H1 (cell line): ENCODE results near the gene TXNDC5. TPM values are rescaled to one million over a fixed set of nuclear protein-coding genes. Genes with fewer than 3 reads are reported as not detected.

Source experiments
- CTCF ChIA-PET: fragments of 300-600 bp; sonication (Branson Sonifier 250); formaldehyde crosslinking; loops from one replicate; lab custom pipeline; 2021; ENCODE audit not compliant: partially characterized antibody; lab: Charles Lee
- POLR2A ChIA-PET: fragments of 300-600 bp; sonication (Branson Sonifier 250); formaldehyde crosslinking; loops from one replicate; lab custom pipeline; 2021; ENCODE audit warnings: inconsistent platforms; ENCODE audit not compliant: partially characterized antibody; lab: Charles Lee
- DNase-seq, 2 experiments: peaks; one replicate each; pipeline versions ENCODE4 v3.0.0 to v3.0.0-alpha.2; 2010 to 2022; ENCODE audit warnings: low spot score in 2 of 2, low read depth in 1 of 2, mixed read lengths in 1 of 2
- FAIRE-seq: peaks from 2 replicates; lab custom pipeline; 2011; peaks lifted over from hg19 to GRCh38; lab: Jason Lieb, UNC
- H2AFZ ChIP-seq: 2 replicates; pipeline ENCODE4 v1.8.1; 2012; ENCODE audit warnings: low read length, inconsistent platforms
- H2AK5ac ChIP-seq: 2 replicates; pipeline ENCODE4 v1.6.1; 2013; ENCODE audit warnings: low read depth, low read length
- H2BK120ac ChIP-seq: replicated peaks from 2 replicates; pipeline ENCODE3; 2013; ENCODE audit warnings: low read depth, low read length, inconsistent platforms
- H2BK12ac ChIP-seq: 2 replicates; pipeline ENCODE4 v1.6.1; 2013; ENCODE audit warnings: low read depth, low read length
- H2BK15ac ChIP-seq: 2 replicates; pipeline ENCODE4 v1.6.1; 2013; ENCODE audit warnings: low read length
- H2BK20ac ChIP-seq: 2 replicates; pipeline ENCODE4 v1.6.1; 2013; ENCODE audit warnings: low read length
- H2BK5ac ChIP-seq: 2 replicates; pipeline ENCODE4 v1.6.1; 2013; ENCODE audit warnings: low read depth, low read length
- H3K14ac ChIP-seq: 2 replicates; pipeline ENCODE4 v1.6.1; 2013; ENCODE audit warnings: inconsistent platforms; ENCODE audit not compliant: insufficient read length
- H3K18ac ChIP-seq: 2 replicates; pipeline ENCODE4 v1.6.1; 2013; ENCODE audit warnings: low read length; ENCODE audit errors: extremely low read depth
- H3K23ac ChIP-seq: 2 replicates; pipeline ENCODE4 v1.6.1; 2013; ENCODE audit warnings: inconsistent platforms; ENCODE audit not compliant: insufficient read length
- H3K23me2 ChIP-seq: 2 replicates; pipeline ENCODE4 v1.6.1; 2013; ENCODE audit warnings: low read depth, low read length
- H3K27ac ChIP-seq: 2 replicates; pipeline ENCODE4 v1.6.1; 2011; ENCODE audit warnings: low read depth, low read length, inconsistent platforms
- H3K27me3 ChIP-seq, 4 experiments: replicated peaks in 1 of 4; 1 replicate in 1 of 4; 2 replicates in 3 of 4; pipeline versions ENCODE4 v1.6.1 to v1.8.1; 2011 to 2013; ENCODE audit warnings: low read length in 3 of 4, mild to moderate bottlenecking in 3 of 4, inconsistent platforms in 2 of 4, mixed read lengths in 2 of 4, moderate library complexity in 1 of 4; ENCODE audit not compliant: control insufficient read depth in 3 of 4, insufficient read depth in 3 of 4; ENCODE audit errors: extremely low read depth in 1 of 4
- H3K36me3 ChIP-seq, 4 experiments: 2 replicates each; pipeline versions ENCODE4 v1.6.1 to v1.8.1; 2011 to 2013; ENCODE audit warnings: mild to moderate bottlenecking in 4 of 4, low read length in 3 of 4, moderate library complexity in 2 of 4, control low read depth in 1 of 4, inconsistent platforms in 1 of 4; ENCODE audit not compliant: insufficient read depth in 4 of 4, control insufficient read depth in 2 of 4
- H3K4ac ChIP-seq: replicated peaks from 2 replicates; pipeline ENCODE3; 2013; ENCODE audit warnings: low read length, low read depth, mixed read lengths, inconsistent platforms; ENCODE audit not compliant: insufficient read length
- H3K4me1 ChIP-seq, 4 experiments: replicated peaks in 1 of 4; 1 replicate in 1 of 4; 2 replicates in 3 of 4; pipeline versions ENCODE4 v1.6.1 to v1.8.1; 2011 to 2013; ENCODE audit warnings: low read length in 3 of 4, inconsistent platforms in 2 of 4, mixed read lengths in 1 of 4; ENCODE audit not compliant: insufficient read depth in 4 of 4, control insufficient read depth in 3 of 4
- H3K4me2 ChIP-seq, 2 experiments: 2 replicates each; pipeline versions ENCODE4 v1.6.1 to v1.8.1; 2011 to 2013; ENCODE audit warnings: low read depth in 2 of 2, low read length in 2 of 2, control low read depth in 1 of 2, inconsistent platforms in 1 of 2, mild to moderate bottlenecking in 1 of 2; ENCODE audit not compliant: insufficient read depth in 1 of 2
- H3K4me3 ChIP-seq, 4 experiments: fragments of 200-600, 300-600 bp in 1 of 4; sonication (generic), shearing (Covaris generic), sonication (Bioruptor Twin) in 1 of 4; 2 replicates each; pipeline versions ENCODE4 v1.5.1 to v1.8.1; 2011 to 2016; ENCODE audit warnings: low read length in 4 of 4, low read depth in 3 of 4, control low read depth in 2 of 4, inconsistent platforms in 2 of 4, mild to moderate bottlenecking in 2 of 4, mixed read lengths in 1 of 4, moderate library complexity in 1 of 4; ENCODE audit not compliant: insufficient read depth in 2 of 4; ENCODE audit errors: extremely low read depth in 1 of 4
- H3K56ac ChIP-seq: replicated peaks from 2 replicates; pipeline ENCODE3; 2013; ENCODE audit warnings: low read depth, mild to moderate bottlenecking, mixed read lengths, low read length, inconsistent platforms; ENCODE audit not compliant: insufficient read length
- H3K79me1 ChIP-seq: 2 replicates; pipeline ENCODE4 v1.6.1; 2013; ENCODE audit warnings: low read depth, low read length, control low read depth
- H3K79me2 ChIP-seq, 2 experiments: 2 replicates each; pipeline versions ENCODE4 v1.6.1 to v1.8.1; 2012 to 2013; ENCODE audit warnings: low read length in 2 of 2, mild to moderate bottlenecking in 2 of 2, inconsistent platforms in 1 of 2; ENCODE audit not compliant: insufficient read depth in 2 of 2, control insufficient read depth in 1 of 2
- H3K9ac ChIP-seq, 4 experiments: replicated peaks in 1 of 4; 1 replicate in 1 of 4; 2 replicates in 3 of 4; pipeline versions ENCODE4 v1.6.1 to v1.8.1; 2011 to 2013; ENCODE audit warnings: low read depth in 3 of 4, low read length in 3 of 4, control low read depth in 2 of 4, mild to moderate bottlenecking in 2 of 4, moderate library complexity in 2 of 4, inconsistent platforms in 1 of 4; ENCODE audit errors: extremely low read depth in 1 of 4
- H3K9me3 ChIP-seq, 2 experiments: 2 replicates each; pipeline versions ENCODE4 v1.6.1 to v1.8.1; 2012 to 2013; ENCODE audit warnings: mild to moderate bottlenecking in 2 of 2, moderate library complexity in 2 of 2, control low read depth in 1 of 2, inconsistent platforms in 1 of 2, low read depth in 1 of 2, low read length in 1 of 2, mixed read lengths in 1 of 2; ENCODE audit not compliant: insufficient read depth in 2 of 2
- H4K20me1 ChIP-seq, 2 experiments: replicated peaks in 1 of 2; 2 replicates each; pipeline versions ENCODE3 to v1.8.1; 2011 to 2013; ENCODE audit warnings: inconsistent platforms in 2 of 2, low read length in 2 of 2, mild to moderate bottlenecking in 1 of 2; ENCODE audit not compliant: insufficient read depth in 2 of 2, control insufficient read depth in 1 of 2
- H4K5ac ChIP-seq: 2 replicates; pipeline ENCODE4 v1.6.1; 2013; ENCODE audit warnings: low read length, low read depth, mixed read lengths, inconsistent platforms; ENCODE audit not compliant: insufficient read length
- H4K8ac ChIP-seq: 2 replicates; pipeline ENCODE4 v1.8.0; 2013; ENCODE audit warnings: mild to moderate bottlenecking, moderate library complexity, low read length, inconsistent platforms; ENCODE audit not compliant: insufficient read depth; ENCODE audit errors: extremely low read depth
- H4K91ac ChIP-seq: replicated peaks from 2 replicates; pipeline ENCODE3; 2013; ENCODE audit warnings: low read length, mixed read lengths, inconsistent platforms; ENCODE audit not compliant: insufficient read length
- CBX8 ChIP-seq: fragments of 300-800, 300-1000 bp; sonication (generic); IDR thresholded peaks from 2 replicates; pipeline ENCODE4 v1.7.1; 2016; ENCODE audit warnings: low read depth, low read length, borderline replicate concordance
- CREB1 ChIP-seq: IDR thresholded peaks from 2 replicates; pipeline ENCODE4 v1.6.1; 2012; ENCODE audit warnings: inconsistent platforms
- EP300 ChIP-seq, 2 experiments: IDR thresholded peaks; 1 replicate in 1 of 2; 2 replicates in 1 of 2; pipeline ENCODE4 v1.6.1; 2011 to 2012; ENCODE audit warnings: low read depth in 2 of 2, low read length in 2 of 2, mild to moderate bottlenecking in 2 of 2, borderline replicate concordance in 1 of 2, inconsistent platforms in 1 of 2, moderate library complexity in 1 of 2
- GTF2F1 ChIP-seq: IDR thresholded peaks from 2 replicates; pipeline ENCODE4 v1.6.1; 2012; ENCODE audit warnings: low read depth, low read length, improper control_type of control experiment, borderline replicate concordance
- KDM4A ChIP-seq: IDR thresholded peaks from one replicate; pipeline ENCODE4 v1.7.1; 2012; ENCODE audit warnings: low read depth, mild to moderate bottlenecking, moderate library complexity, low read length, inconsistent platforms; ENCODE audit not compliant: severe bottlenecking
- NANOG ChIP-seq: IDR thresholded peaks from 2 replicates; pipeline ENCODE4 v1.6.1; 2011; ENCODE audit warnings: low read length, low read depth, mild to moderate bottlenecking, inconsistent platforms; ENCODE audit not compliant: insufficient read depth, poor library complexity, severe bottlenecking
- POU5F1 ChIP-seq: IDR thresholded peaks from 2 replicates; pipeline ENCODE4 v1.6.1; 2011; ENCODE audit warnings: low read depth, mild to moderate bottlenecking, low read length, moderate library complexity
- RAD21 ChIP-seq, 2 experiments: IDR thresholded peaks in 1 of 2; conservative IDR thresholded peaks in 1 of 2; 2 replicates each; pipeline ENCODE4 v1.6.1; 2011; ENCODE audit warnings: low read depth in 2 of 2, low read length in 2 of 2, improper control_type of control experiment in 1 of 2, inconsistent platforms in 1 of 2, mild to moderate bottlenecking in 1 of 2, moderate library complexity in 1 of 2
- SIN3A ChIP-seq, 2 experiments: IDR thresholded peaks in 1 of 2; conservative IDR thresholded peaks in 1 of 2; 2 replicates each; pipeline ENCODE4 v1.6.1; 2011 to 2012; ENCODE audit warnings: low read length in 2 of 2, improper control_type of control experiment in 1 of 2, low read depth in 1 of 2, mild to moderate bottlenecking in 1 of 2
- SP2 ChIP-seq: IDR thresholded peaks from 2 replicates; pipeline ENCODE4 v1.6.1; 2012; ENCODE audit warnings: mild to moderate bottlenecking, low read length, inconsistent platforms
- TAF1 ChIP-seq: IDR thresholded peaks from 2 replicates; pipeline ENCODE4 v1.6.1; 2011; ENCODE audit warnings: mild to moderate bottlenecking, low read depth, low read length
- TBP ChIP-seq: IDR thresholded peaks from 2 replicates; pipeline ENCODE4 v1.6.1; 2011; ENCODE audit warnings: low read depth, low read length, improper control_type of control experiment
- WGBS, 2 experiments: shearing (Covaris generic) in 1 of 2; methylation state at CpG; one replicate each; pipeline versions ENCODE4 v1.1.6 to v1.1.7; 2013 to 2015; ENCODE audit warnings: low lambda C conversion rate in 2 of 2, mixed read lengths in 2 of 2, inconsistent platforms in 1 of 2, low coverage in 1 of 2, missing lambda C conversion rate in 1 of 2; ENCODE audit not compliant: insufficient replicate concordance in 2 of 2, insufficient coverage in 1 of 2, insufficient read length in 1 of 2; ENCODE audit errors: extremely low coverage in 1 of 2, missing lambda C conversion rate in 1 of 2; 5-methylcytosine and 5-hydroxymethylcytosine counted together
- polyA plus RNA-seq, 7 experiments: library from polyadenylated mRNA; depleted of rRNA in 3 of 7; stranded (reverse) in 5 of 7; unstranded in 2 of 7; fragments of >200 nt in 5 of 7; fragments of 200-250 nt in 2 of 7; gene quantifications; 1 replicate in 5 of 7; 2 replicates in 1 of 7; 4 replicates in 1 of 7; pipeline versions ENCODE4 v1.2.1 to v1.2.3, GENCODE V29; 2011 to 2013; ENCODE audit warnings: missing spikeins in 2 of 7, mixed read lengths in 2 of 7
- total RNA-seq: library from RNA; stranded (reverse); fragmentation: NEBNext Ultra II Directional; extraction: Animal tissue kit (Norgen Biotek cat#: 25700); gene quantifications from 2 replicates; pipeline ENCODE4 v1.2.1, GENCODE V29; 2021
- TF ChIP-seq, protein P1 (sequence below): IDR thresholded peaks from 2 replicates; pipeline ENCODE4 v1.6.1; 2011; ENCODE audit warnings: low read depth, mild to moderate bottlenecking, low read length; ENCODE audit not compliant: insufficient read depth

The TXNDC5 gene
- total and polyA plus RNA-seq, 2 of the 8 experiments (the other 6 are each of a cell fraction or from before 2014, with no cell fraction given): 114 to 172 TPM

DNA sequence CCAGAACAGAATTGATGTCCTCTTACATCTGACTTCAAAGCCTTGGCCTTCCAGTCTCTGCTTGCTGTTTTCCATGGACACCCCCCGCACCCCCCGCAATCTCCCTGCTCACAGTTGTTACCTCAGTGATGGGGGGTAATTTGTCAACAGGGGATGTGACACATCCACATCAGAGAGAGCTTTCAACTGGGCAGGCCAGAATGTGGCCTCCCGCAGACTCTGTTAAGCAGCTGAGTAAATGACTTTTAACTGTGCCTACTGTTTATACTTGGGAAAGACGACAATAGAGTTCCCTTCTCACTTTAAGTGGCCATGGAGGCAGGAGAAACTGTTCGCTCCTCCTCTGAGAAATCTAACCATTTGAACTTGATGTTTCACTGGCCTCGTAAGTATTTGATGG lies 51.0 kb downstream of the TXNDC5 start:
- CTCF ChIA-PET: interaction anchor here (1.0 to 1.8 kb wide), 4 partner anchors 73 to 187 kb away, joined by 3 to 5 read pairs (median 3); no protein-coding TSS in a partner anchor
- no peak for TF ChIP-seq GTF2F1
- no peak for TF ChIP-seq EP300 (IDR thresholded peaks at IDR 0.05; ENCODE audit: borderline replicate concordance in 1 of 2, low read depth in 2 of 2, low read length in 2 of 2)
- TF ChIP-seq TBP: no peak
- TF ChIP-seq KDM4A: no peak
- TF ChIP-seq SP2: no peak
- TF ChIP-seq NANOG: no peak
- TF ChIP-seq, protein P1, sequence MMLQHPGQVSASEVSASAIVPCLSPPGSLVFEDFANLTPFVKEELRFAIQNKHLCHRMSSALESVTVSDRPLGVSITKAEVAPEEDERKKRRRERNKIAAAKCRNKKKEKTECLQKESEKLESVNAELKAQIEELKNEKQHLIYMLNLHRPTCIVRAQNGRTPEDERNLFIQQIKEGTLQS: no peak
- no peak for TF ChIP-seq RAD21 (IDR thresholded peaks at IDR 0.05 in 1 of 2, conservative IDR thresholded peaks at IDR 0.05 in 1 of 2; ENCODE audit: low read depth in 2 of 2, low read length in 2 of 2)
- TF ChIP-seq CREB1: no peak
- no peak for TF ChIP-seq POU5F1
- no peak for TF ChIP-seq TAF1
- no peak for TF ChIP-seq CBX8
- TF ChIP-seq SIN3A (conservative IDR thresholded peaks at IDR 0.05 in 1 of 2, IDR thresholded peaks at IDR 0.05 in 1 of 2; ENCODE audit: low read depth in 1 of 2, low read length in 2 of 2): no peak

More for the DNA sequence above, 51.0 kb downstream of the TXNDC5 start:
- FAIRE-seq: no peak
- WGBS, 2 experiments: 79% methylated on average over 6 of the region's 6 CpGs; no CpG with 5 or more reads in 1 of the 2 experiments
- Histone ChIP-seq H3K79me1 (no peaks in the 10 kb centered on the region), H3K9me3 (no peaks in the 10 kb centered on the region), H3K23me2 (no peaks in the 10 kb centered on the region), H3K4me2 (no peak overlapping the region), H2BK12ac (no peak overlapping the region), H3K18ac (no peak overlapping the region), H2BK15ac (no peak overlapping the region), H3K9ac (no peak overlapping the region), H3K56ac (no peak overlapping the region), H3K14ac (no peak overlapping the region), H4K8ac (no peak overlapping the region), H4K91ac (no peak overlapping the region), H3K27me3 (no peaks in the 10 kb centered on the region), H3K27ac (no peak overlapping the region), H2BK120ac (no peak overlapping the region), H4K20me1 (no peaks in the 10 kb centered on the region), H2BK20ac (no peak overlapping the region), H3K36me3 (no peaks in the 10 kb centered on the region), H3K79me2 (no peaks in the 10 kb centered on the region), H3K4ac (no peak overlapping the region), H3K23ac (no peak overlapping the region), H3K4me3 (no peak overlapping the region), H3K4me1 (no peaks in the 10 kb centered on the region), H2AFZ (no peak overlapping the region), H2BK5ac (no peak overlapping the region), H4K5ac (no peak overlapping the region), H2AK5ac (no peak overlapping the region)
- POLR2A ChIA-PET: no interaction called here
- no peak for DNase-seq
